GM19043 (cell line): Measurements from ENCODE around the gene CD6.
A peak's percentile ranks its signal among the peaks of the same experiment; 100 is the strongest.
"Not testable (repeated sequence)": the region's sequence is repeated elsewhere in the genome, so short reads cannot be mapped to it uniquely, and the experiment has no call there.

Experiments
- ATAC-seq: cut with Tn5 transposase; IDR thresholded peaks from one replicate; pipeline ENCODE4 v1.9.1; 2021; ENCODE audit warnings: low read depth; ENCODE audit not compliant: unreplicated experiment

The CD6 gene

GRCh38 chr11:60951904-60952741 lies 19.4 kb upstream of the CD6 start, which contains the start of gene SLC15A3:
TSS of gene SLC15A3 (minus strand) at chr11:60952176. CDS start at chr11:60951551, 625 bp downstream.
- peak; percentile 79 for ATAC-seq

DNA sequence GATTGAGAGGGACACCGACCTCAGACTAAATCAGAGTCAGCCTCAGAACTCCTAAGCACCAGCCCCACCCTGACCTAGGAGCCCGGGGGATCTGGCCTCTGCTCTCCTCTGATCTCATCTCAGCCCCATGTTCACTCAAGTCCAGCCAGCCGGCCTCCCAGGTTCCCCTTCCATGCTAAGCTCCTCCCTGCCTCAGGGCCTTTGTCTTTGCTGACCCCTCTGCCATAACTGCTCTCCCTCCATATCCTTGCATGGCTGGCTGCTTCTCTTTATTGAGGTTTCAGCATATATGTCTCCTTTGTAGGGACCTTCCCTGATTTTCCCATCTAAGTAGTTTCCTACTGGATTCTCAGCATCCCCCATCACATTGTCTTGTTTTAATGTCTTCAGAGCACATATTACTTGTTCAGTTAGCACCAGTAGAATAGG lies 18.7 kb upstream of the CD6 start:
- ATAC-seq = peak; percentile 1

DNA sequence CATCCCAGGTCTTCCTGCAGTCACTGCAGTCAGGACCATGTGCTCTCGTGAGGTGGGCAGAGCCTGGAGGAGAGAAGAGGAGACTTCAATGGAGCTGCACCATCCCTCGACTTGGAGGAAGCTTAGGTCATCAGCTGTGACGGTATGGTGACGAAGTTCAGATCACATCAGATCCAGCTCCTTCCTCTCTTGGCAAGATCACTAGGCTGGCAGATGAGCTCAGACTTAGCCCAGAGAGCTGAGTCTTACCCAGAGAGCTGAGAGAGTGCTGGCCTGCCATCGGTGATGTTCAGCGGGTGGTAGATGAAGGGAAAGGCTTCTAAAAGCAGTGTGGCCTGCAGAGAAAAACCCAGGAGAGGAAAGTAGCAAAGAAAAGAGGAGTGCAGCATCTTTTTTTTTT lies 17.7 kb upstream of the CD6 start:
- no peak for ATAC-seq

DNA sequence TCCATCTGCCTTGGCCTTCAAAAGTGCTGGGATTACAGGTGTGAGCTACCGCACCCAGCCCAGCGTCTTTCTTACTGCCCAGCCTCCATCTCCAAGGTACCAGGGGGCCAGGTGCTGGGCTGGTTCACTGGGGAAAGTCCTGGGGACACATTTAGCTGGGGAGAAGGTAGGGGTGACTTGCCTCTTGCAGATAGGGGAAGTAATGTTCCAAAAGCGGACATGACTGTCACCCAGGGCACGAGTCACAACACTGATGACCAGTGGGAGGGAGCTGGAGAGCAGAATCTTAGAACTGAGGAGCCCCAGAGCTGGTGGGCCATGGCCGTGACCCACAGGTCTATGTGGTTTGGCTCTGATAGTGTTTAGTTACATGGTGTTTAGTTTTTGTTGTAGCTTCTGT lies 17.1 kb upstream of the CD6 start:
- no peak for ATAC-seq

DNA sequence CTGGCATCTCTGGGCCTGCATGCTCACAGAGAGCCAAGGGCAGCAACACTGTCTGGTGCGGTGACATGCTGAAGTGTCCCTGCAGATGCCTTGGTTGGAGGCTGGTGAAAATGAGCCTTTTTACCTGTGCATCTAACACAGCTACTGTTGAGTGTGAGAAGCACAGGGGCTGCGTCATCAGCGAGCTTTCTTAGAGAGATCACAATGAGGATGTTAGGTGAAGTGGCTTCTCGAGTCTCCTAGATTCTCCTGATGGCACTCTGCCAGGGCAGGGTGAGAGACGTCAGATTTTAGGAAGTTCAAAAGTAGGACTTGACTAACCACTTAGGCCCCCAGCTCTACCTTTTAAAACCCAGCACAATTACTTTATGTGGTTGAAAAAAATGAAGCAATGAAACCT lies 15.9 kb upstream of the CD6 start:
- ATAC-seq = no peak

- no peak for ATAC-seq
These were observed 14.3 kb upstream of the CD6 start for GRCh38 chr11:60957188-60957587.

DNA sequence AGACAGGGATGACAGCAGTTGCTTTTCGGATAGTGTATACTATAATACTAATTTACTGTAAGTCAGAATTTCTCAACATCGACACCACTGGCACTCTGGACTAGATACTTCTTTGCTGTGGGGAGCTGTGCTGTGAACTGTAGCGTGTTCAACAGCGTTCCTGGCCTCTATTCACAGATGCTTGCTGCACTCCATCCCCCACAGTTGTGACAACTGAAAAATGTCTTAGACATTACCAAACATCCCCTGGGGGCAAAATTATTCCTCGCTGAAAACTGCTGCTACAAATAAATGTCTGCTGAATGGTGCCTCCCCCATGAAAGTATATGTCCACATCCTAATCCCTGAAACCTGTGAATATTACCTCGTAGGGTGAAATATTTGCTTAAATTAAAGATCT lies 12.0 kb upstream of the CD6 start:
- ATAC-seq = no peak

- ATAC-seq = no peak
These were observed 11.1 kb upstream of the CD6 start for GRCh38 chr11:60960405-60960804.

DNA sequence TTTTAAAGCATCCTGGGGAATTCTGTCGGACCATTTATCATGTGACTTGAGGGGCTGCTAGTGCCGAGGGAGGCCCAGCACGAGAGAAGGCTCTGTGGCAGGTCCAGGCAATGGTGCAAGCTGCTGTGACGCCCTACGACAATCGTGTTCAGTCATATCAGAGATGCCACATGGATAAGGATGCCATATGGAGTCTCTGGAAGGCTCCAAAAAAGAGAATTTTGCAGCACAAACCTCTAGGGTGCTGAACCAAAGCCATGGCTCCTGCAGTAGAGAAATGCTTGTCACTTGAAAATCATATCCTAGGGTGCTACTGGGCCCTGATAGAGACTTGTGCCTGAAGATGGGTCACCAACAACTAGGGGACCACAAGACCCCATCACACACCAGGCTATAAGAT lies 6.7 kb upstream of the CD6 start:
- no peak for ATAC-seq

- ATAC-seq = no peak
These were observed 4.6 kb upstream of the CD6 start for GRCh38 chr11:60966890-60967289.

DNA sequence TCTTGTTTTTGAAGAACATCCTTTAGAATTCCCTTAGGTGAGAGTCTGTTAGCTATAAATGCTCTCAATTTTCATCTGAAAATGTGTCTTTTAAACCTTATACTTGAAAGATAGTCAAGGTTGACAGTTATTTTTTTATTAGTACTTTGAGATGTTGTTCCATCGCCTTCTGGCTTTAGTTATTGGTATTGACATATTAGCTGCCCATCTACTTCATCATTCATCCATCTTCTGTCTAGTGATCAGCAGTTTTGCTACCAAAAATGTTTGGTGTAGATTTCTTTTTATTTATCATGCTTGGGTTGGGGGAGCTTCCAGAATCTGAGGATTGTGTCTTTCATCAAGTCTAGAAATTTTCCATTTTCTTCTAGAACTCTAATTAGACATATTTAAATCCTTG lies 3.3 kb upstream of the CD6 start:
- ATAC-seq = no peak

DNA sequence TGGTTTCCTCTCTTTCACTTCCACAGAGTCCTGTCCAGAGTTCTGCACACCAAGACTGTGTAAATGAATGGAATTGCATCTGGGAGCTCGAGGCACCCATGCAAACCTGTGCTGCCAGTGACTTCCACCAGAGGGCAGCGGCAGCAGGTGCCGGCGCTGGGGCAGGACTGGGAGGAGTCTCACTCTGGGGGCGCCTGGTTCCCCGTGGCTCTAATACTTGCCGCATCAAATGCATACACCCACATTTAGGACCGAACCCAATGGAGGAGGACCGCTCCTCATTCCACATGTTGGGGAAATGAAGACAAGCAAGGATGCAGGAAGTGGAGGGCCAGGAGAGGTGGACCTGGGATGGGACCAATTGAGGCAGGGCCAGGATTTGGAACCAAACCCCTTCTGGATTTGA lies 1.1 kb upstream of the CD6 start:
- peak; percentile 51 for ATAC-seq

- no peak for ATAC-seq
These were observed 590 bp upstream of the CD6 start for GRCh38 chr11:60970890-60971289.

DNA sequence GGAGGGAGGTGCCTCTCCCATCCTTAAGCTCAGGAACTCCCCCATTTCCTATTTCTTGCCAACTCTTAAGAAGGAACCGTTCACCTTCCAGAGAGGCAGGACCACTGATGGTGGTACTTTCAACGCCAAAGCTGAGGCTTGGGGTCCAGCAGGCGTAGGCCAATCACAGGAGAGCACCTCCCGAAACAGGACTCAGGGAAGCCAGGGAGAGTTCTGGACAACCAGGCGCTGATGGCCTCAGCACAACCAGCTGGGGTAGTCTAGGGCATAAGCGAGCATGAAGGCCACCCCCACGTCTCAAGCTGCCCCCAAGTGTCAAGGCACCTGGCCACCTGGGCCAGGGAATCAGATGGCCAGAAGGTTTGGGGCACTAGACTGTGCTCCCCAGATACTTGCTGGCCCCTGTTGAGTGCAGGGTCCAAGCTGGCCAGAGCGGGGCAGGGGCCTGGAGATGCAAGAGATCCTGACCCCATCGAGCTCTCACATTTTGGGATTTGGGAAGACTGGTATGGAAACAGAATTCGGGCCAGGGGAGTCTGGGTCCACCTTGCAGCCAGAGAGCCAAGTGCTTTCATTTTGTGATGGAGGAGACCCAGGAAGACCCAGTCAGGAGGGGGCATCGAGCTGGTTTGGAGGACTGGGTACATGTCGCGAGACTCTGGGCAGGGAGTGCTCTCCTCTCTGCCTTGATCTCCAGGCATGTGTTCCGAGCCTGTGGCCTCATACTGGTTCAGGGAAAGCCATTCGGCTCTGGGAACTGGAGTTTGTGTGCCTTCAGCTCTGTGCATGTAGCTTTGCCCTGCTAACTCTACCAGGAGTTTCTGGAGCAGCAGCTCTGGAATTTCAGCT lies 926 bp downstream of the CD6 start:
- no peak for ATAC-seq

DNA sequence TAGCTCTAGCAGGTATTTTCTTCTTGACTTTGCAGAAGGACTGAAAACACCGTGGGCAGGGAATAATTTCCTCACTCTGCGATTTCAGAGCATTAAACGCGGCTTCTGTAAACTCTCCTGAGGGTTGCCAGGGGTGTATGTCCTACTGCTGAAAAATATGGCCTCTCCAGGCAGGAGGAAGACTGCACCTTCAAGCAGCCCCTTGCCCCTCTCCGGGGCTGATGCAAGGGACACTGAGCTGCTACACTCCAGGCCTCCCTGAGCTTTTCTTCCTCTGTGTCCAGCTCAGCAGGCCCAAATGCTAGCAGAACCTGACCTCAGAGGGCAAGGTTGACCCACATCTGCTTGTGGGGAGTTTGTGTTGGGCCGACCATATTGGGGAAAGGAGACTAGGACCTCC lies 2.2 kb downstream of the CD6 start:
- ATAC-seq = no peak

- ATAC-seq = not testable (repeated sequence)
These were observed 2.8 kb downstream of the CD6 start for GRCh38 chr11:60974316-60974715.

GRCh38 chr11:60974726-60975125 lies 3.2 kb downstream of the CD6 start:
- ATAC-seq = no peak

DNA sequence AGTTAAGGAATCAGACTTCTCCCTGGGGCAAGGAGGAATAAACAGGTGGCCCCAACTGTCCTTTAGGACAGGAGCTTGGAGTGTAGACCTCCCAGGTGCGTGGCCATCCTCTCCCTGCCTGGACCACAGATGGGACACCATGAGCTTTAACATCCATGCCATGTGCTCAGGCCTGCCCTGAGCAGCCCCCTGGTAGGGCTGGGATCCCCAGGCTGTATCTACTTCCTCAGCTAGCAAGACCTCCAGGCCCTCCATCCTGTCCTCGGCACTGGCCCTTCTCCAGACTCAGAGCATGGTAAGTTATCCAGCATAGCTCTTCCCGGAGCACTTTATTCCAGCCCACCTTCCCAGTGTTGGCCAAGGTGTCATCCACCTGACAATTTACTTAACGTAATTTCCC lies 5.7 kb downstream of the CD6 start:
- ATAC-seq = no peak

GRCh38 chr11:60977836-60978235 lies 6.4 kb downstream of the CD6 start:
- ATAC-seq = no peak

DNA sequence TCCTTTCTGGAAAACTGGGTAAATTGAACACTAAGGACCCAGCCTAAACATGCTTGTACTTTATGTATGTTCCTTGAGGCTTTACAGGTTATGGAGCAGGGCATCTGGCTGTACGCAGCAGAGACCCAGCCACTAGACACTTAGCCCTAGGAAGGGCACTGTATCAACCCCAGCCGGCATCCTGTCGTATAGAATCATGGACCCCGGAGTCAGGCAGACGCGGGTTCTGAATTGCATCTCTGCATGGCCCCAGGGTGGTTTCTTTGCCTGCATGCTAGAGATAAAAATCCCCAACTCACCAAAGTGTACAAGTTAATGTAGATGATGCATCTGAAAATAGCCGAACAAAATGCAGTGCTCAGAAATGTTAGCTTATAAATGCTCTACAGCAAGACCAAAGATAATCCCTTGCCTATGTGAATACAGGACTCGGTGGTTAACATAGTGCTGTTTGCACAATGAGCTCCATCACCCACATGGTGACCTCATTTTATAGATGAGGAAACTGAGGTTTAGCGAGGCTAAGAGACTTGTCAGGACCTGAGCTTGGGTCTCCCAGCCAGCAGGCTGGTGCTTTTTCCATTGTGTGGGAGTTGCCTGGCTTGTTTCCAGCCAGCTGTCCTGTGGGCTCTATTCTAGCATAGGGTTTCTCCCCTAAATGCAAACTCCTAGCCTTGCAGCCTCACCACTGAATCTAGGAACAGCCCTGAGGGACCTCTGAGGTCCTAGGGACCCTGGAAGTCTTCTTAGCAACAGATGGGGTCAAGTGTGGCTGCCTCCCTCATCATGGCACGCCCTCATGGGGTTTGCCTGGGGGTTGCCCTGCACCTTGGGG lies 7.3 kb downstream of the CD6 start:
- ATAC-seq = no peak

GRCh38 chr11:60981515-60981914 lies 10.0 kb downstream of the CD6 start:
- ATAC-seq = no peak
